HG02943 (cell line): ENCODE data around the gene FRMD8.
"Not testable (repeated sequence)": the region's sequence is repeated elsewhere in the genome, so short reads cannot be mapped to it uniquely, and the experiment has no call there.

ENCODE experiments used
- ATAC-seq: cut with Tn5 transposase; IDR thresholded peaks from one replicate; pipeline ENCODE4 v1.9.1; 2021; ENCODE audit warnings: mild to moderate bottlenecking, low read depth, moderate library complexity; ENCODE audit not compliant: unreplicated experiment

FRMD8 gene

GRCh38 chr11:65411681-65412070, 25.2 kb downstream of the FRMD8 start:
- no peak for ATAC-seq

GRCh38 chr11:65412271-65413076, 26.0 kb downstream of the FRMD8 start:
- ATAC-seq, result no peak

GRCh38 chr11:65413077-65413664, 26.7 kb downstream of the FRMD8 start:
- ATAC-seq, result not testable (repeated sequence)

- no peak for ATAC-seq
These were observed 28.5 kb downstream of the FRMD8 start for GRCh38 chr11:65414776-65415498.

GRCh38 chr11:65415499-65416340, 29.3 kb downstream of the FRMD8 start:
- no peak for ATAC-seq

GRCh38 chr11:65416341-65416824, 29.9 kb downstream of the FRMD8 start:
- no peak for ATAC-seq

GRCh38 chr11:65416841-65417701, 30.6 kb downstream of the FRMD8 start:
- no peak for ATAC-seq

GRCh38 chr11:65417702-65418430, 31.4 kb downstream of the FRMD8 start:
- no peak for ATAC-seq

GRCh38 chr11:65418431-65418680, 31.9 kb downstream of the FRMD8 start:
- no peak for ATAC-seq

GRCh38 chr11:65418681-65419459, 32.4 kb downstream of the FRMD8 start:
- ATAC-seq, result peak; percentile 30

GRCh38 chr11:65419460-65419771, 33.0 kb downstream of the FRMD8 start:
- no peak for ATAC-seq

- ATAC-seq, result no peak
These were observed 33.5 kb downstream of the FRMD8 start for GRCh38 chr11:65419772-65420481.

- no peak for ATAC-seq
These were observed 34.1 kb downstream of the FRMD8 start for GRCh38 chr11:65420506-65420905.

- no peak for ATAC-seq
These were observed 34.7 kb downstream of the FRMD8 start for GRCh38 chr11:65420979-65421793.

- no peak for ATAC-seq
These were observed 35.6 kb downstream of the FRMD8 start for GRCh38 chr11:65421794-65422632.
